Esophagus squamous epithelium (tissue), 5 donors: ENCODE results near the gene ACP5. TPM values are rescaled to one million over a fixed set of nuclear protein-coding genes. Genes with fewer than 3 reads are reported as not detected.

Experiments used
- DNase-seq: peaks from one replicate; lab custom pipeline; 2025; lab: John Stamatoyannopoulos, UW
- H3K27ac ChIP-seq, 4 donors: fragments of 200-600 bp; sonication (generic); one replicate each; pipeline ENCODE4 v1.5.1; 2016 to 2019; ENCODE audit warnings: mild to moderate bottlenecking in 1 of 4
- H3K27me3 ChIP-seq, 4 donors: fragments of 200-600 bp; sonication (generic); 1 replicate in 3 of 4; 2 replicates in 1 of 4; pipeline versions ENCODE4 v1.5.1 to v1.6.0; 2017 to 2021; ENCODE audit warnings: antibody characterized with exemption in 1 of 4
- H3K36me3 ChIP-seq, 3 donors: fragments of 200-600 bp; sonication (generic); one replicate each; pipeline ENCODE4 v1.5.1; 2016 to 2019
- H3K4me1 ChIP-seq, 3 donors: fragments of 200-600 bp; sonication (generic); one replicate each; pipeline ENCODE4 v1.5.1; 2017 to 2019
- H3K4me3 ChIP-seq, 4 donors: fragments of 200-600 bp; sonication (generic); 1 replicate in 3 of 4; 2 replicates in 1 of 4; pipeline ENCODE4 v1.5.1; 2016 to 2019; ENCODE audit warnings: mild to moderate bottlenecking in 2 of 4, moderate library complexity in 1 of 4
- H3K9me3 ChIP-seq, 3 donors: fragments of 200-600 bp; sonication (generic); one replicate each; pipeline ENCODE4 v1.5.1; 2016 to 2019
- CTCF ChIP-seq, 6 experiments: fragments of 450-650 bp in 4 of 6; fragments of 200-600 bp in 2 of 6; sonication (generic) in 2 of 6; IDR thresholded peaks; one replicate each; pipeline ENCODE4 v1.5.1; 2016 to 2019; ENCODE audit warnings: antibody characterized with exemption in 6 of 6, mild to moderate bottlenecking in 4 of 6, moderate library complexity in 4 of 6
- POLR2A ChIP-seq, 4 donors: fragments of 450-650 bp; IDR thresholded peaks; one replicate each; pipeline ENCODE4 v1.6.1; 2017; ENCODE audit warnings: antibody characterized with exemption in 4 of 4, mild to moderate bottlenecking in 4 of 4, moderate library complexity in 3 of 4
- WGBS, 2 donors: methylation state at CpG; one replicate each; pipeline ENCODE4 v1.1.5; 2018; 5-methylcytosine and 5-hydroxymethylcytosine counted together
- intact Hi-C: fragments of 100-400 bp; cut with DNase I; formaldehyde crosslinking; loops from one replicate; pipeline ENCODE4 v1.15.0; 2022
- total RNA-seq, 4 donors: library from RNA; depleted of rRNA; stranded (reverse); fragments of >200 nt; gene quantifications; one replicate each; pipeline ENCODE4 v1.1.0, GENCODE V29; 2016
- donor health status: DM: yes; HTN: yes; CAD: no.

The ACP5 gene
- total RNA-seq, 4 donors from 2014 or later: 12.2 to 61.9 (median 33.0) TPM

- H3K36me3 ChIP-seq: peaks cover 0 to 23% (median 3%) of the 10 kb centered on the region in 3 donors
- no peak overlapping the region for H3K4me3 ChIP-seq
- H3K27me3 ChIP-seq: no peaks in the 10 kb centered on the region
- no peak overlapping the region for H3K27ac ChIP-seq
- intact Hi-C loops: no loop called here
- no peaks in the 10 kb centered on the region for H3K9me3 ChIP-seq
- DNase-seq: no peak
- TF ChIP-seq CTCF (IDR thresholded peaks at IDR 0.05): no peak
- TF ChIP-seq POLR2A (IDR thresholded peaks at IDR 0.05): no peak
- no peaks in the 10 kb centered on the region for H3K4me1 ChIP-seq
- WGBS, 2 donors: 85 to 89% methylated on average over 12 of the region's 14 CpGs
These were observed 29.3 kb downstream of the ACP5 start for GRCh38 chr19:11547929-11548700.

- Histone ChIP-seq H3K27me3 (peaks cover 0 to 27% (median 2%) of the 10 kb centered on the region in 4 donors), H3K4me3 (peak overlapping the region in 3 of 4 donors; percentile 45 to 62 (median 48)), H3K9me3 (no peaks in the 10 kb centered on the region), H3K36me3 (no peaks in the 10 kb centered on the region), H3K27ac (peak overlapping the region in 3 of 4 donors; percentile 86 to 92 (median 89)), H3K4me1 (peaks cover 5 to 23% (median 7%) of the 10 kb centered on the region in 3 donors)
- WGBS, 2 donors: 42 to 68% methylated on average over 3 of the region's 3 CpGs
- intact Hi-C loops: no loop called here
- TF ChIP-seq CTCF (IDR thresholded peaks at IDR 0.05) (no peak), POLR2A (IDR thresholded peaks at IDR 0.05) (no peak)
- no peak for DNase-seq
These were observed 36.2 kb downstream of the ACP5 start for GRCh38 chr19:11541238-11541637.

GRCh38 chr19:11540645-11541044, 36.8 kb downstream of the ACP5 start:
- Histone ChIP-seq H3K36me3 (no peaks in the 10 kb centered on the region), H3K27ac (peak overlapping the region; percentile 72 to 92 (median 88)), H3K4me1 (peaks cover 5 to 29% (median 13%) of the 10 kb centered on the region in 3 donors), H3K27me3 (peaks cover 0 to 27% (median 2%) of the 10 kb centered on the region in 4 donors), H3K4me3 (peak overlapping the region in 3 of 4 donors; percentile 45 to 62 (median 48)), H3K9me3 (no peaks in the 10 kb centered on the region)
- TF ChIP-seq POLR2A (IDR thresholded peaks at IDR 0.05) (no peak), CTCF (IDR thresholded peaks at IDR 0.05) (no peak)
- 63 to 82% methylated on average over 2 of the region's 5 CpGs for WGBS, 2 donors
- DNase-seq: no peak
- intact Hi-C loops: no loop called here

GRCh38 chr19:11539495-11540365, 37.7 kb downstream of the ACP5 start:
- Histone ChIP-seq H3K36me3 (no peaks in the 10 kb centered on the region), H3K9me3 (no peaks in the 10 kb centered on the region), H3K4me3 (peak overlapping the region; percentile 21 to 62 (median 46)), H3K4me1 (peaks cover 5 to 39% (median 18%) of the 10 kb centered on the region in 3 donors), H3K27ac (peak overlapping the region; percentile 72 to 92 (median 88)), H3K27me3 (peaks cover 0 to 27% (median 2%) of the 10 kb centered on the region in 4 donors)
- no peak for DNase-seq
- intact Hi-C loops: no loop called here
- 22 to 45% methylated on average over 6 to 13 of the region's 36 CpGs for WGBS, 2 donors
- TF ChIP-seq CTCF (IDR thresholded peaks at IDR 0.05) (no peak), POLR2A (IDR thresholded peaks at IDR 0.05) (no peak)
